Kidney (tissue), 14 donors: ENCODE measurements around the gene GABARAP. TPM values are rescaled to one million over a fixed set of nuclear protein-coding genes. Genes with fewer than 3 reads are reported as not detected.

ENCODE experiments used
- DNase-seq, 5 donors: peaks; one replicate each; pipeline ENCODE4 v3.0.0-alpha.2; 2013 to 2020
- FAIRE-seq: peaks from 2 replicates; lab custom pipeline; 2012; peaks lifted over from hg19 to GRCh38; lab: Jason Lieb, UNC
- H3K27ac ChIP-seq, 2 donors: one replicate each; pipeline ENCODE4 v1.7.0; 2013; ENCODE audit warnings: low read depth in 2 of 2, low read length in 2 of 2, inconsistent platforms in 1 of 2
- H3K27me3 ChIP-seq: one replicate; pipeline ENCODE4 v1.7.1; 2013; ENCODE audit warnings: low read length, inconsistent platforms; ENCODE audit not compliant: control insufficient read depth, insufficient read depth
- H3K36me3 ChIP-seq, 3 donors: one replicate each; pipeline versions ENCODE4 v1.7.0 to v1.7.1; 2013; ENCODE audit warnings: low read length in 3 of 3, control low read depth in 1 of 3, inconsistent platforms in 1 of 3; ENCODE audit not compliant: insufficient read depth in 3 of 3, control insufficient read depth in 2 of 3
- H3K4me1 ChIP-seq, 3 donors: one replicate each; pipeline versions ENCODE4 v1.7.0 to v1.7.1; 2013; ENCODE audit warnings: low read length in 3 of 3, inconsistent platforms in 1 of 3, low read depth in 1 of 3; ENCODE audit not compliant: control insufficient read depth in 2 of 3, insufficient read depth in 2 of 3
- H3K4me3 ChIP-seq, 3 donors: one replicate each; pipeline versions ENCODE4 v1.7.0 to v1.8.1; 2013; ENCODE audit warnings: low read length in 3 of 3, control low read depth in 1 of 3, inconsistent platforms in 1 of 3
- H3K9ac ChIP-seq, 3 donors: one replicate each; pipeline versions ENCODE4 v1.7.0 to v1.7.1; 2013; ENCODE audit warnings: low read length in 3 of 3, control low read depth in 1 of 3, inconsistent platforms in 1 of 3
- H3K9me3 ChIP-seq, 3 donors: one replicate each; pipeline versions ENCODE4 v1.7.0 to v1.7.1; 2013; ENCODE audit warnings: low read length in 3 of 3, control low read depth in 1 of 3, inconsistent platforms in 1 of 3; ENCODE audit not compliant: control insufficient read depth in 2 of 3, insufficient read depth in 1 of 3
- intact Hi-C: fragments of 100-400 bp; cut with DNase I; formaldehyde crosslinking; loops from one replicate; pipeline ENCODE4 v1.11.1; 2022
- polyA plus RNA-seq: library from polyadenylated mRNA; stranded (reverse); fragments of 350-450 nt; fragmentation: Illumina TruSeq; extraction: RNeasy Lipid Tissue Mini Kit (QIAGEN cat#74804); gene quantifications from one replicate; pipeline ENCODE4 v1.2.3, GENCODE V29; 2014; ENCODE audit warnings: low read depth, low replicate concordance; ENCODE audit not compliant: insufficient read depth
- total RNA-seq: library from RNA; stranded (reverse); fragmentation: NEBNext Ultra II Directional; extraction: Animal tissue kit (Norgen Biotek cat#: 25700); gene quantifications from one replicate; pipeline ENCODE4 v1.2.1, GENCODE V29; 2021
- TF ChIP-seq, protein P1 (sequence below): IDR thresholded peaks from 3 replicates; pipeline ENCODE4 v1.5.1; 2012; ENCODE audit warnings: mild to moderate bottlenecking, moderate library complexity, borderline replicate concordance; ENCODE audit not compliant: insufficient read depth; ENCODE audit errors: extremely low read depth
- donor health status: control.
- donor health status: control.
- donor health status: control.
- donor health status: control.
- donor health status: control.
- donor health status: DM: yes; HTN: yes; CAD: no.
- donor health status: Normal renal cell carcinoma (clear cell type).

Gene GABARAP
- total and polyA plus RNA-seq, 2 donors from 2014 or later = 477 to 1,483 TPM

DNA sequence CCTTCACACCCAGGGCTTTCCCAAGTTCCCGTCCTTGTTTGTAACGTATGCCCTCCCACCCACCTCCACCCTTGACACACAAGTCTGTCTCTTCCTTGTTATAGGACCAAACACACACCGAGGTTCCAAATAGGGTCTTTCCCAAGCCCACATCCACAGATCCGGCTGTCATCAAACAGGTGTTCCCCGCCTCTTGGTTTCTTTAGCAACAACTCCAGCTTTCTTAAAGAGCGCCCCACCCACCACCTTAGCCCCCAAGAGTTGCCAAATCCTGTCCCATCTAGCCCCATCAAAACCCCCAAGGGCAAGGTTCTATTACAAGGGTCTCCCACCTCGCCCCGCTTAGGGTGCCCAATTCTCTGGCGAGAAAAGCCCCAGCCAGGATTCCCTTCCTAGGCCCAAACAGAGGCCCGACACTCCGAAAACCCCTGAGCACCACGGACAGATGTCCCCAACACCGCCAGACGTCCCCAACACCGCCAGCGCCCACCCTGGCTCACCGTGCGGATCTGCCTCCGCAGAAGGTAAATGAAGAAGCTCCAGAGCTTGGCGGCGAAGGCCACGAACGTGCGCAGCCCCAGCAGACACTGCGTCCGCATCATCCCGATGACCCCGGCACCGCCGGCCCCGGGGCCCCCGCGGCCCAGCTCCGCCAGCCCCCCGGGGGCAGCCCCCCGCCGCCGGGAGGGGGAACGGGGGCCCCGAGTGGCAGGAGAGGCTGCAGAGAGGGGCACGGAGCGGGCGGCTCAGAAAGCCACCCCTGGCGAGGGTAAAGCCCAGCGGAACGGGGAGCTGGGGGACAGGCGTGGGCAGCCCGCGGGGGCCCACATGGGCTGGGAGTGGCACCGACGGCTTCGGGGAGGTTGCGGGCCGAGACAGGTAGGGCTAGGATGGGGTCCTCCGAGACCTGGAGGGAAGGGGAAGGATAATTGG lies 8.7 kb upstream of the GABARAP start:
- FAIRE-seq (no peak), DNase-seq (peak in 2 of 5 donors; percentile 35 to 72)
- TF ChIP-seq, protein P1, sequence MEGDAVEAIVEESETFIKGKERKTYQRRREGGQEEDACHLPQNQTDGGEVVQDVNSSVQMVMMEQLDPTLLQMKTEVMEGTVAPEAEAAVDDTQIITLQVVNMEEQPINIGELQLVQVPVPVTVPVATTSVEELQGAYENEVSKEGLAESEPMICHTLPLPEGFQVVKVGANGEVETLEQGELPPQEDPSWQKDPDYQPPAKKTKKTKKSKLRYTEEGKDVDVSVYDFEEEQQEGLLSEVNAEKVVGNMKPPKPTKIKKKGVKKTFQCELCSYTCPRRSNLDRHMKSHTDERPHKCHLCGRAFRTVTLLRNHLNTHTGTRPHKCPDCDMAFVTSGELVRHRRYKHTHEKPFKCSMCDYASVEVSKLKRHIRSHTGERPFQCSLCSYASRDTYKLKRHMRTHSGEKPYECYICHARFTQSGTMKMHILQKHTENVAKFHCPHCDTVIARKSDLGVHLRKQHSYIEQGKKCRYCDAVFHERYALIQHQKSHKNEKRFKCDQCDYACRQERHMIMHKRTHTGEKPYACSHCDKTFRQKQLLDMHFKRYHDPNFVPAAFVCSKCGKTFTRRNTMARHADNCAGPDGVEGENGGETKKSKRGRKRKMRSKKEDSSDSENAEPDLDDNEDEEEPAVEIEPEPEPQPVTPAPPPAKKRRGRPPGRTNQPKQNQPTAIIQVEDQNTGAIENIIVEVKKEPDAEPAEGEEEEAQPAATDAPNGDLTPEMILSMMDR = no peak
- Histone ChIP-seq H3K27me3 (no peaks in the 10 kb centered on the region), H3K4me1 (peaks cover 5 to 25% (median 19%) of the 10 kb centered on the region in 3 donors), H3K9me3 (no peaks in the 10 kb centered on the region), H3K27ac (peak overlapping the region; percentile 99 to 100), H3K36me3 (peaks cover 3 to 21% (median 10%) of the 10 kb centered on the region in 3 donors), H3K4me3 (peak overlapping the region; percentile 62 to 86 (median 73)), H3K9ac (peak overlapping the region; percentile 57 to 97 (median 91))
- intact Hi-C loops = no loop called here

GRCh38 chr17:7249830-7250229 lies 7.6 kb upstream of the GABARAP start:
- DNase-seq (no peak), FAIRE-seq (no peak)
- TF ChIP-seq, protein P1 = no peak
- Histone ChIP-seq H3K27ac (no peak overlapping the region), H3K27me3 (no peaks in the 10 kb centered on the region), H3K4me1 (peaks cover 5 to 25% (median 19%) of the 10 kb centered on the region in 3 donors), H3K9me3 (no peaks in the 10 kb centered on the region), H3K4me3 (peak overlapping the region; percentile 62 to 86 (median 73)), H3K9ac (peak overlapping the region in 2 of 3 donors; percentile 91 to 97), H3K36me3 (peaks cover 7 to 22% (median 13%) of the 10 kb centered on the region in 3 donors)
- intact Hi-C loops = no loop called here

DNA sequence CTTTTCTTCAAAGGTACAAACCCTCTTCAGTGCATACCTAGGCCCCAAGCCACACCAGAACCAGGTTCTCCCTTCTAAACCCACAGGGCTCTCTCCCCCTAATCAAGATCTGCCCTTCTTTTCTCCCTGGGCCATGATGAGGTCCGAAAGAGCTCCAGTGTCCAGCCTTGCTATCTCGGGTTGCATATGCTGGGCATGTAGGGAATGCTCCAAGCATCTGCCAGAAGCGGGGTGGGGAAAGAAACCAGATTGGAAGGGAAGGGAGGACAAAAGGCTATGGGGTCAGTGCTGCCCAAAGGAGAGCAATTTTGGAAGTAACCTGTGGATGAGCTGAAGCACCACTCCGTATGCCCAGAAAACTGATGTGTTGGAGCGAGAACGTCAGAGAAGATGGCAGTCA lies 7.0 kb upstream of the GABARAP start:
- Histone ChIP-seq H3K9me3 (no peaks in the 10 kb centered on the region), H3K36me3 (peaks cover 7 to 16% (median 16%) of the 10 kb centered on the region in 3 donors), H3K27me3 (no peaks in the 10 kb centered on the region), H3K4me1 (peaks cover 5 to 25% (median 19%) of the 10 kb centered on the region in 3 donors), H3K4me3 (no peak overlapping the region), H3K27ac (no peak overlapping the region), H3K9ac (no peak overlapping the region)
- intact Hi-C loops = no loop called here
- no peak for FAIRE-seq
- DNase-seq = no peak
- TF ChIP-seq, protein P1 = no peak
